MCF 10A (cell line): ENCODE measurements around the gene MTG2. TPM values are rescaled to one million over a fixed set of nuclear protein-coding genes. Genes with fewer than 3 reads are reported as not detected.

ENCODE experiments used
- BruUV-seq: library from RNA; stranded (reverse); fragments of 400-500 nt; replicated peaks from 2 replicates; lab custom pipeline; 2021; lab: Mats Ljungman, UMichigan
- CTCF ChIA-PET: fragments of 300-600 bp; sonication (Branson Sonifier 250); formaldehyde crosslinking; extraction: SDS; loops from one replicate; lab custom pipeline; 2021; ENCODE audit warnings: antibody characterized with exemption, inconsistent platforms; lab: Yijun Ruan, JAX
- POLR2A ChIA-PET: fragments of 300-600, 350-650 bp; sonication (Branson Sonifier 250); formaldehyde crosslinking; extraction: SDS; loops from one replicate; lab custom pipeline; 2020; ENCODE audit warnings: antibody characterized with exemption, inconsistent platforms; lab: Yijun Ruan, JAX
- DNase-seq: peaks from one replicate; pipeline ENCODE4 v3.0.0-alpha.2; 2018; ENCODE audit not compliant: unreplicated experiment
- H3K27ac Mint-ChIP-seq: one replicate; pipeline ENCODE4 v1.8.0; 2022; ENCODE audit warnings: mild to moderate bottlenecking, low read depth, mixed read lengths; ENCODE audit not compliant: unreplicated experiment
- H3K27me3 Mint-ChIP-seq: one replicate; pipeline ENCODE4 v1.8.0; 2022; ENCODE audit warnings: mixed read lengths; ENCODE audit not compliant: insufficient read depth, unreplicated experiment
- H3K36me3 Mint-ChIP-seq: one replicate; pipeline ENCODE4 v1.8.0; 2022; ENCODE audit warnings: mild to moderate bottlenecking, moderate library complexity, mixed read lengths; ENCODE audit not compliant: insufficient read depth, unreplicated experiment
- H3K4me1 Mint-ChIP-seq: one replicate; pipeline ENCODE4 v1.8.0; 2022; ENCODE audit warnings: mixed read lengths; ENCODE audit not compliant: insufficient read depth, unreplicated experiment
- H3K4me3 Mint-ChIP-seq: one replicate; pipeline ENCODE4 v1.8.0; 2022; ENCODE audit warnings: mild to moderate bottlenecking, moderate library complexity, mixed read lengths; ENCODE audit not compliant: unreplicated experiment
- H3K9me3 Mint-ChIP-seq: one replicate; pipeline ENCODE4 v1.8.0; 2022; ENCODE audit warnings: mixed read lengths; ENCODE audit not compliant: unreplicated experiment
- intact Hi-C: fragments of 100-400 bp; cut with micrococcal nuclease; formaldehyde crosslinking; loops from 2 replicates; pipeline ENCODE4 v1.14.1; 2022
- total RNA-seq: library from RNA; stranded (reverse); gene quantifications from 2 replicates; pipeline ENCODE4 v1.2.3, GENCODE V29; 2022
- TF ChIP-seq, protein P1 (sequence below): fragments of 200-600 bp; IDR thresholded peaks from one replicate; pipeline ENCODE4 v1.8.0; 2022; ENCODE audit warnings: antibody characterized with exemption, mild to moderate bottlenecking; ENCODE audit not compliant: unreplicated experiment

The MTG2 gene
- total RNA-seq, 1 experiment from 2014 or later = 61.0 TPM

DNA sequence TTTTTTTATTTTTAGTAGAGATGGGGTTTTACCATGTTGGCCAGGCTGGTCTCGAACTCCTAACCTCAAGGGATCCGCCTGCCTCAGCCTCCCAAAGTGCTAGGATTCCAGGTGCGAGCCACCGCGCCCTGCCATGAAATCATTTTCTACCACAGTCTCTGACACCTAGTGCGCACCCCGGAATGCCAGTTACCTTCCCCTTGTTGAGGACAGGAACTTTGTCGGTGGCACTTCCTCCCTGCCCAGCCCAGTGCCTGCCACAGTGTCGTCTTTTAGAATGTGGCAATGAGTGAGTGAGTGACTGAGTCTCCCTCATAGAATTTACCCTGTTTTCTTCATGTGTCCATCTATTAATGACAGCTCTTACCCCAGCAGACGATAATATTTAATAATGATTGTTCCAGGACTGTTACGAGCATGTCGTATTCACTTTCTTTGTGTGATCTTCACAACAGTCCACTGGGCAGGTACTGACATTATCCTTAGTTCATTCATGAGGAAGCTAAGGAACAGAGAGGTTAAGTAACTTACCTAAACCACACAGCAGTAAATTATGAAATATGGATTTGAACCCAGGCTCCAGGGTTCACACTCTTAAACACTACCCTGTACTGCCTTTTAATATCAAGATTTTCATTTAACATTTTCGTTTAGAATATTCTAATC, 57.3 kb downstream of the MTG2 start:
- POLR2A ChIA-PET = interaction anchor here (0.7 to 3.2 kb wide), 7 partner anchors 12 to 142 kb away, joined by 3 to 23 read pairs (median 4); partner anchors contain the start of genes LSM14B, MTG2, PSMA7 and SS18L1
- TSS peak; percentile 33 for BruUV-seq
- H3K36me3 Mint-ChIP-seq = peaks cover 6% of the 10 kb centered on the region
- peaks cover 6% of the 10 kb centered on the region for H3K4me1 Mint-ChIP-seq
- no peak for DNase-seq
- intact Hi-C loops = no loop called here
- peak overlapping the region; percentile 76 for H3K4me3 Mint-ChIP-seq
- CTCF ChIA-PET = interaction anchor here (0.6 to 1.2 kb wide), 5 partner anchors 55 to 392 kb away, joined by 3 to 4 read pairs (median 3); no protein-coding TSS in a partner anchor
- H3K27me3 Mint-ChIP-seq = no peaks in the 10 kb centered on the region
- TF ChIP-seq, protein P1, sequence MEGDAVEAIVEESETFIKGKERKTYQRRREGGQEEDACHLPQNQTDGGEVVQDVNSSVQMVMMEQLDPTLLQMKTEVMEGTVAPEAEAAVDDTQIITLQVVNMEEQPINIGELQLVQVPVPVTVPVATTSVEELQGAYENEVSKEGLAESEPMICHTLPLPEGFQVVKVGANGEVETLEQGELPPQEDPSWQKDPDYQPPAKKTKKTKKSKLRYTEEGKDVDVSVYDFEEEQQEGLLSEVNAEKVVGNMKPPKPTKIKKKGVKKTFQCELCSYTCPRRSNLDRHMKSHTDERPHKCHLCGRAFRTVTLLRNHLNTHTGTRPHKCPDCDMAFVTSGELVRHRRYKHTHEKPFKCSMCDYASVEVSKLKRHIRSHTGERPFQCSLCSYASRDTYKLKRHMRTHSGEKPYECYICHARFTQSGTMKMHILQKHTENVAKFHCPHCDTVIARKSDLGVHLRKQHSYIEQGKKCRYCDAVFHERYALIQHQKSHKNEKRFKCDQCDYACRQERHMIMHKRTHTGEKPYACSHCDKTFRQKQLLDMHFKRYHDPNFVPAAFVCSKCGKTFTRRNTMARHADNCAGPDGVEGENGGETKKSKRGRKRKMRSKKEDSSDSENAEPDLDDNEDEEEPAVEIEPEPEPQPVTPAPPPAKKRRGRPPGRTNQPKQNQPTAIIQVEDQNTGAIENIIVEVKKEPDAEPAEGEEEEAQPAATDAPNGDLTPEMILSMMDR = no peak
- H3K9me3 Mint-ChIP-seq = no peaks in the 10 kb centered on the region
- no peak overlapping the region for H3K27ac Mint-ChIP-seq

DNA sequence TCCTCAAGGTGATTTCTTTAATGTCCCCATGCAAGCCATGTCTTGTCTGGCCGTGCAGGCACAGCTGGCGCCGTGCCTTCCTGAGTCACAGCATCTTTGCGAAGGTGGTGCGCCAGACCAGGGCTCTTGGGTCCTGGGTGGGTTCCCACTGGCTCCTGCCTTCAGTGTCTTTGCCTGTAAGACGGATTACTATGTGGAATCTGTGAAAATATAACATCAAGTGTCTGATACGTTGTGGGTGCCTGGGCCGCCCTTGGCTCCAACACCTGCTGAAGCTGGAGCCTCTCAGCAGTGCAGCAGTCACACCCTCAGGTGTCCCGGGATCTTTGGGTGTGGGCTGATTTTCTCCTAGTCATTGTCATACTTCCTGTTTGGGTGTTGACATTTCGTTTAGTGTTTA, 58.7 kb downstream of the MTG2 start:
- intact Hi-C loops = no loop called here
- peaks cover 6% of the 10 kb centered on the region for H3K4me1 Mint-ChIP-seq
- no TSS peak for BruUV-seq

DNA sequence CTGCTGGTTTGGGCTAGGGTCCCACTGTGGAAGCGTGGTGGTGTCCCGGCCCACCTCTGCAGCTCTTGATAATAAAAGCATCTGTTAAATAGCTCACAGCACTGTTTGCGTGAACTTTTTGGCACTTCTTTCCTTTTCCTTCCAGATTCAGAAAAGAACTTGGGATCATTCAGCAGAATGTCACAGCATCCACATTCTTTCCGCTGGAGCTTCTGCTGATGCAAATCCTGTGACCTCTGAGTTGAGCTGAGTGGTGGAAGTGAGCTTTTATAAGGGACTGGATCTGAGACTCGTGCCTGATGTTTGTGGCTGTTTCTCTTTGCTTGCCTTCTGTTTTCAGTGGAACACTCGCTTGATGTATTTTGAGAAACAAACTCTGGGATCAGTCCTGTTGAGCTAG, 59.3 kb downstream of the MTG2 start:
- H3K4me1 Mint-ChIP-seq = peaks cover 6% of the 10 kb centered on the region
- ChIA-PET POLR2A (interaction anchor here (0.7 to 2.9 kb wide), 6 partner anchors 54 to 211 kb away, joined by 4 to 23 read pairs (median 5); partner anchors contain the start of genes ADRM1, LSM14B, PSMA7 and RPS21), CTCF (interaction anchor here (0.7 to 1.1 kb wide), 2 partner anchors 18 to 908 kb away, joined by 3 read pairs; no protein-coding TSS in a partner anchor)
- H3K27ac Mint-ChIP-seq = no peak overlapping the region
- DNase-seq = no peak
- peaks cover 6% of the 10 kb centered on the region for H3K36me3 Mint-ChIP-seq
- no peaks in the 10 kb centered on the region for H3K9me3 Mint-ChIP-seq
- TF ChIP-seq, protein P1 = no peak
- BruUV-seq = no TSS peak
- H3K4me3 Mint-ChIP-seq = no peak overlapping the region
- intact Hi-C loops = no loop called here
- H3K27me3 Mint-ChIP-seq = no peaks in the 10 kb centered on the region

More for the DNA sequence above, 58.7 kb downstream of the MTG2 start:
- H3K27me3 Mint-ChIP-seq = no peaks in the 10 kb centered on the region
- peak; percentile 57 for DNase-seq
- H3K36me3 Mint-ChIP-seq = peaks cover 6% of the 10 kb centered on the region
- TF ChIP-seq, protein P1 = no peak
- no peaks in the 10 kb centered on the region for H3K9me3 Mint-ChIP-seq
- H3K4me3 Mint-ChIP-seq = peak overlapping the region; percentile 41
- H3K27ac Mint-ChIP-seq = peak overlapping the region; percentile 77
- POLR2A ChIA-PET = interaction anchor here (1.0 to 2.9 kb wide), 5 partner anchors 53 to 145 kb away, joined by 4 to 23 read pairs (median 6); partner anchors contain the start of genes ADRM1, LSM14B, PSMA7 and RPS21
- CTCF ChIA-PET = interaction anchor here (0.7 to 1.2 kb wide), 2 partner anchors 258 to 908 kb away, joined by 3 read pairs; no protein-coding TSS in a partner anchor

DNA sequence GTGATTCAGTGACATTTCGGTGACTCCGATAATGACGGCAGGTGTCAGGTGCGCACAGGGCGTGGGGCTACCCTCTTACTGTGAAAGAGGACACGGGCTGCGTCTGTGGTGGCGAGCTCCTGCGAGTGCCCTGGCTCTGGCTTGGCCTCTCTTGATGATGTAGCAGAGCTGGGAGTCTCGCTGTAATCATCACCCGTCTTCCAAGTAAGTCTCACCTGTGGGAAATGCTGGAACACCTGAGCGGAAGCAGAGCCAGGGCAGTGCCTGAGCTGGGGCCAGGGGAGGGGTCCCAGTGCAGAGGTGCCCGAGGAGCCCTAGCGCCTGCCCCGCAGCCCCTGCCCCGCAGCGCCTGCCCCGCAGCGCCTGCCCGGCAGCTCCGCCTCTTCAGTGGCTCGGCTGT, 60.3 kb downstream of the MTG2 start:
- peaks cover 6% of the 10 kb centered on the region for H3K36me3 Mint-ChIP-seq
- TF ChIP-seq, protein P1 = no peak
- no peaks in the 10 kb centered on the region for H3K9me3 Mint-ChIP-seq
- H3K4me1 Mint-ChIP-seq = peaks cover 6% of the 10 kb centered on the region
- H3K27ac Mint-ChIP-seq = no peak overlapping the region
- ChIA-PET CTCF (interaction anchor here (0.7 to 1.1 kb wide), 3 partner anchors 17 to 1633 kb away, joined by 3 to 4 read pairs (median 3); no protein-coding TSS in a partner anchor), POLR2A (interaction anchor here (2.3 kb wide), 1 partner anchor 143 kb away, joined by 7 read pairs; the partner anchor contains the start of gene RPS21)
- intact Hi-C loops = no loop called here
- no peak overlapping the region for H3K4me3 Mint-ChIP-seq
- DNase-seq = no peak
- BruUV-seq = no TSS peak
- H3K27me3 Mint-ChIP-seq = no peaks in the 10 kb centered on the region
